Stimulated activated CD4-positive, alpha-beta T cell treated with anti-CD3 and anti-CD28 coated beads, Interleukin-1b, Interleukin-23, amount 100 ng/mL, for 24 hours (primary cell): Measurements from ENCODE around the gene NEK10.

Experiments used
- DNase-seq, 4 experiments: peaks; one replicate each; pipeline ENCODE4 v3.0.0-alpha.2; 2020; ENCODE audit warnings: low read depth in 4 of 4, low spot score in 1 of 4

NEK10 gene

DNA sequence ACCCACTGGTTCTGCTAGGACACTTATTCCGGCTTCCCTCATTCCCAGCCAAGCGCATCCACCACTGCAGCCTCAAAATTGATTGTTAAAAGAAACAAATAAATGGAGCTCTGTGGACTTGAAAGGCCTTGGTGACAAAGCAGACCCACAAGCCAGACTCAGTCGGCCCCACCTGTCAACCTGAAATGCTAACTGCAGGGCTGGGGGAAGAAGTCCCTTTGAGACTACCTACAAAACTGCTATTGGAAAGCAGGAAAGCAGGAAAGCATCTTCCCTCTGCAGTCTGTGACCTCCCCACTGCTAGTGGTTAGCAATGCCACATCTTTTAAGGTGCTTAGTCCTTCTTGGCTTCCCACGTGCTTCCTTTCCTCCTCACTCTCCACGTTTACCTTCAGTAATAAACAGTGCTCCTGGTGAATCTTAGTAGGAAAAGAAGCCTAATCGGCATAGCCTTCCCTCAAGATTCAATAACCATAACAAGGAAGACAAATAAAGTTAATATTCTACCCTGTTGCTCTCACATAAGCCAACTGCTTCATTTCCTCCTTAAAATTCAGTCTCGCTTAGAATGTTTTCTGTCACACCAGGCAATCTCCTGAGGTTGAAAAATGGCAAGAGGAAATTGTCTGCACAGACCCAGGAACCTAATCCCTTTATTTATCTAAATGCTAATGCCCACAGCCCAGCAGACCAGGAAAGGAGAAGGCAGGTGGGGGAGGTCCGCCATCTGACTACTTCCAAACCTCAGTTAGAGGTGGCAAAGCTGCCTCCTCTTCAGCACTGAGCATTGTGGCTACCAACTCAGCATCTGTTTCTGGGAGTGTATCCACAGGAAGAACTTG is 296.2 kb downstream of the NEK10 start:
- DNase-seq: no peak

DNA sequence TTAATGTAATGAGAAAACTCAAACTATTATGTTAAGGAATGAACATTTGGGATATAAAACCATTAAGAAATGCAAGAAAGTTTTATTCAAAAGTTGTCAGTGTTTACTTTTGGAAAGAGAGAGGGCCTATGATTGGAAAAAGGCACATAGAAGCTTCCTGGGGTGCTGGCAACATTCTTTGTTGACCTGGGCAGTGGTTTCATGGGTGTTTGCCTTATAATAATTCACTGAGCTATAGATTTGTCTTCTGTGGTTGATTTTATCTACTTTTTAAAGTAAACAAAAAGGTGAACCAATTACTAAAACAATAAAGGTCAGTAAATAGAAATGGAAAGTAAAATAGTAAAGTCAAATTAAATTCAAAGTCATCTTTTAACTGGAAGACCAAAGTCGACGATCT is 308.8 kb downstream of the NEK10 start:
- DNase-seq: no peak
